AG10803 (cell line): ENCODE measurements around the gene HTR3B.
A peak's percentile ranks its signal among the peaks of the same experiment; 100 is the strongest.
"Not testable (repeated sequence)": the region's sequence is repeated elsewhere in the genome, so short reads cannot be mapped to it uniquely, and the experiment has no call there.

ENCODE experiments used
- DNase-seq: peaks from one replicate; pipeline ENCODE4 v3.0.0; 2010; ENCODE audit warnings: low read depth
- H3K4me3 ChIP-seq: 2 replicates; pipeline ENCODE4 v1.5.1; 2011; ENCODE audit warnings: mild to moderate bottlenecking, low read length, control low read depth
- TF ChIP-seq, protein P1 (sequence below): conservative IDR thresholded peaks from 2 replicates; pipeline ENCODE4 v1.5.1; 2011; ENCODE audit warnings: mild to moderate bottlenecking, low read length, control low read depth, inconsistent platforms

HTR3B gene

DNA sequence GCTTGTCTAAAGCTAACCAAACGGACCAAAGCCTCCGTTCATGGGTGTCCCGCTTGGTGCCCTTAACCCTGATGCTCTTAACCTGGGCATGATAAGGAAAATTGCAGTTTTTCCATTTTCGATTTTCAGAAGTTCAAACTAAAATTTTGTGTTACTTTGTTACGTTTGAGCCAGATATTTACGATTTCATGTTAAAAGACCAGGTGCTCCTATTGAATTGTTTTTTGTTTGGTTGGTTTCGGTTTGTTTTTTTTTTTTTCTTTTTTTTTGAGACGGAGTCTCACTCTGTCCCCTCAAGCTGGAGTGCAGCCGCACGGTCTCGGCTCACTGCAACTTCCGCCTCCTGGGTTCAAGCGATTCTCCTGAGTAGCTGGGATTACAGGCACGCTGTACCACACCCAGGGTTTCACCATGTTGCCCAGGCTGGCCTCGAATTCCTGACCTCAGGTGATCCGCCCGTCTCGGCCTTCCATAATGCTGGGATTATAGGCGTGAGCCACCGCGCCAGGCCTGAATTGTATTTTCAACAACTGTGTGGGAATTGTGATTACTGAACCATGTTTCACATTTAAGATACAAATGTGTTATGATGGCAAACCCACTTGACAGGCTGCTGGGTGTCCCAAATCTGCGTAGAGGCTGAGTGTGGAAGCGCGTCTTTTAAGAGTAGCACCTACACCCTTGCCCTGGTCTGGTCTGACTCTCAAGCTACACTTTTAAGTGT is 28.4 kb upstream of the HTR3B start:
- peak overlapping the region; percentile 76 for H3K4me3 ChIP-seq
- no peak for DNase-seq
- TF ChIP-seq, protein P1, sequence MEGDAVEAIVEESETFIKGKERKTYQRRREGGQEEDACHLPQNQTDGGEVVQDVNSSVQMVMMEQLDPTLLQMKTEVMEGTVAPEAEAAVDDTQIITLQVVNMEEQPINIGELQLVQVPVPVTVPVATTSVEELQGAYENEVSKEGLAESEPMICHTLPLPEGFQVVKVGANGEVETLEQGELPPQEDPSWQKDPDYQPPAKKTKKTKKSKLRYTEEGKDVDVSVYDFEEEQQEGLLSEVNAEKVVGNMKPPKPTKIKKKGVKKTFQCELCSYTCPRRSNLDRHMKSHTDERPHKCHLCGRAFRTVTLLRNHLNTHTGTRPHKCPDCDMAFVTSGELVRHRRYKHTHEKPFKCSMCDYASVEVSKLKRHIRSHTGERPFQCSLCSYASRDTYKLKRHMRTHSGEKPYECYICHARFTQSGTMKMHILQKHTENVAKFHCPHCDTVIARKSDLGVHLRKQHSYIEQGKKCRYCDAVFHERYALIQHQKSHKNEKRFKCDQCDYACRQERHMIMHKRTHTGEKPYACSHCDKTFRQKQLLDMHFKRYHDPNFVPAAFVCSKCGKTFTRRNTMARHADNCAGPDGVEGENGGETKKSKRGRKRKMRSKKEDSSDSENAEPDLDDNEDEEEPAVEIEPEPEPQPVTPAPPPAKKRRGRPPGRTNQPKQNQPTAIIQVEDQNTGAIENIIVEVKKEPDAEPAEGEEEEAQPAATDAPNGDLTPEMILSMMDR, result no peak

DNA sequence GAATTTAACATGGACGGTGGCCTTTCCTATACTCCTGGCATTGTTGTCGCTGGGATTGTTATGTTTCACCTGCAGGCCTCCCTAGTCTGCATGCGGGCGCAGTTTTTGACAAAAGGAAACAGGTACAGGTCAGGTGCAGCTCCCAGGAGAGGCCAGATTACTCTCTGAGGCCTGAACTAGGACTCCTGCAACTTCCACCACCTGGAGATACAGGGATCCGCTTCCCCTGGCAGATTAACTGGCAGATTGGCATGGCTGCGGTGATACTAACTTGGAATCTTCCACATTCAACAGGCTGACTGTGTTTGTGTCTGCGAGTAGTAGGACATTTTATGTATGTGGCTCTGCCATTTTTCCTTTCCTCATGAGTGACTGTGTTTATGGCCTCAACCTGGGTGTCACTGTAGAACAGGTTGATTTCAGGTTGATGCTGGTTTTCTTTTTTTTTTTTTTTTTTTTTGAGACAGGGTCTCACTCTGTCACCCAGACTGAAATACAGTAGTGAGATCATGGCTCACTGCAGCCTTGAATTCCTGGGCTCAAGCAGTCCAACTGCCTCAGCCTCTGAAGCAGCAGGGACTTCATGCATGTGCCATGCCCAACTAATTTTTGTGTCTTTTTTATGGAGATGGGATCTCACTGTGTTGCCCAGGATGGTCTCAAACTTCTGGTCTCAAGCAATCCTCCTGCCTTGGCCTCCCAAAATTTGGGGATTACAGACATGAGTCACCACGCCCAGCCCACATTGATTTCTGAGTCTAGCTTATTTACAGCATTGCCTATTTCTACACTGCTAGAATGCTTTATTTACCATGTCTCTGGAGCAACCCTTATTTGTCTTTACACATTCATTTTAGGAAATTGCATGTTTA is 27.6 kb upstream of the HTR3B start:
- no peak for DNase-seq
- TF ChIP-seq, protein P1, result no peak

GRCh38 chr11:113877670-113878055 is 26.9 kb upstream of the HTR3B start:
- H3K4me3 ChIP-seq, result no peak overlapping the region
- TF ChIP-seq, protein P1, result no peak
- no peak for DNase-seq

More for the DNA sequence above, 27.6 kb upstream of the HTR3B start:
- no peak overlapping the region for H3K4me3 ChIP-seq

DNA sequence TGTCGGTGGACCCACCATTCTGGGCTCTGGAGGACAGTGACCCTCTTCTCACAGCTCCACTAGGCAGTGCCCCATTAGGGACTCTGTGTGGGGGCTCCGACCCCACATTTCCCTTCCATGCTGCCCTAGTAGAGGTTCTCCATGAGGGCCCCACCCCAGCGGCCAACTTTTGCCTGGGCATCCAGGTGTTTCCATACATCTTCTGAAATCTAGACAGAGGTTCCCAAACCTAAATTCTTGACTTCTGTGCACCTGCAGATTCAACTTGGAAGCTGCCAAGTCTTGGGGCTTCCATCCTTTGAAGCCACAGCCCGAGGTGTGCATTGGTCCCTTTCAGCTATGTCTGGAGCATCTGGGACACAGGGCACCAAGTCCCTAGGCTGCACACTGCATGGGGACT is 25.1 kb upstream of the HTR3B start:
- H3K4me3 ChIP-seq, DNase-seq: not testable (repeated sequence)

DNA sequence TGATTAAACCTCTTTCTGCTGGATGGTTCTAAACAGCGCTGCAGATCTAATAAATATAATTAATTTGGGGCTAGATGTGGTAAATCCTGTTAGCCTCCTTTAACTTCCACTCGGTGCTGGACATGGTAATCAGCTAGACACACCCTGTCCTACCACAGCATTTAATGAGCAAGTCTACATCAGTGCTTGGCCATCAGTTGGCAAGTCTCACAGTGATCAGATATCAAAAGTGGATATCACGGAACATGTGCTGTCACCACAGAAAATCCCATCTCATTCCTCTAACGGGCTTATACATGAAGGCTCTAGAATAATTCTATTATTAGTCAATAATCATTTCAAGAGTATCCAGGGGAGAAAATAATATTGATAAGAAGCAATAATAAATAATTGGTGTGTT is 23.6 kb upstream of the HTR3B start:
- no peak overlapping the region for H3K4me3 ChIP-seq
- DNase-seq, result no peak
- TF ChIP-seq, protein P1, result no peak

DNA sequence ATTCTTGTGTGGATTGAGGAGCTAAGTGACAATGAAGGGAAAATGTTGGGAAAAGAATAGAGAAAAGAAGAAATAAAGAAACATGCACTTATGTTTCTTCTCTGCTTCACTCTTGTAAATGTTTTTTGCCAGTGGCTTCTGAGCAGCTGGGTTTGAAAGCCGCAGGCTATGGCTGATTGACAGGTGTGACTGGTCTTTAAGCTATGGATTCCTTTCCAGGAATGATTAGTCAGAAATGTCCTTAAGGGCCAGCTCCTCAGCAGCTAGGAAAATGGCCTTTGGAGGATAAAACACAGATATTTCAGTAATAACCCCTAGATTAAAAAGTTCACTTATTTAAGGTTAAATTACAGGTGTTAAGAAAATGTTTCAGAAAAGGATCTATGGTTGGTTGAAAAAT is 22.7 kb upstream of the HTR3B start:
- DNase-seq, result no peak
- no peak overlapping the region for H3K4me3 ChIP-seq
- TF ChIP-seq, protein P1, result no peak

GRCh38 chr11:113884361-113884836 is 20.2 kb upstream of the HTR3B start:
- no peak overlapping the region for H3K4me3 ChIP-seq
- TF ChIP-seq, protein P1, result 0 out of 2 replicates have a peak, but pooled peaks have one; percentile 13
- DNase-seq, result peak; percentile 40
